GM23338 (cell line): ENCODE results near the gene MRPL1. TPM values are rescaled to one million over a fixed set of nuclear protein-coding genes. Genes with fewer than 3 reads are reported as not detected.

Experiments
- ATAC-seq: fragments of 200-7000 bp; cut with Tn5 transposase; 3 replicates; pipeline ENCODE4 v1.9.1; 2020
- DNase-seq: peaks from one replicate; pipeline ENCODE4 v3.0.0-alpha.2; 2015; ENCODE audit warnings: low spot score
- H2AFZ ChIP-seq: fragments of 200-600 bp; sonication (generic); 2 replicates; pipeline ENCODE4 v1.8.0; 2016; ENCODE audit warnings: antibody characterized with exemption, mild to moderate bottlenecking, moderate library complexity
- H3F3A ChIP-seq: fragments of 200-600 bp; sonication (generic); replicated peaks from 2 replicates; pipeline ENCODE4 v1.8.0; 2017; ENCODE audit warnings: antibody characterized with exemption, mixed run types, low read depth
- H3K27ac ChIP-seq: fragments of 200-600 bp; sonication (generic); 2 replicates; pipeline ENCODE4 v1.6.1; 2016; ENCODE audit warnings: low read depth
- H3K27me3 ChIP-seq: fragments of 200-600 bp; sonication (generic); 2 replicates; pipeline ENCODE4 v1.8.0; 2016; ENCODE audit warnings: mild to moderate bottlenecking, mixed run types, moderate library complexity; ENCODE audit not compliant: insufficient read depth
- H3K36me3 ChIP-seq: fragments of 200-600 bp; sonication (generic); 2 replicates; pipeline ENCODE4 v1.8.0; 2016; ENCODE audit warnings: mild to moderate bottlenecking; ENCODE audit not compliant: insufficient read depth
- H3K4me1 ChIP-seq: fragments of 200-600 bp; sonication (generic); 2 replicates; pipeline ENCODE4 v1.8.0; 2016; ENCODE audit warnings: mild to moderate bottlenecking, moderate library complexity; ENCODE audit not compliant: insufficient read depth
- H3K4me2 ChIP-seq: fragments of 200-600 bp; sonication (generic); 2 replicates; pipeline ENCODE4 v1.7.1; 2017; ENCODE audit warnings: mixed run types
- H3K4me3 ChIP-seq: fragments of 200-600 bp; sonication (generic); 2 replicates; pipeline ENCODE4 v1.6.1; 2016; ENCODE audit warnings: mixed run types
- H3K79me2 ChIP-seq: fragments of 200-600 bp; sonication (generic); replicated peaks from 2 replicates; pipeline ENCODE4 v1.8.0; 2017; ENCODE audit warnings: mild to moderate bottlenecking; ENCODE audit not compliant: insufficient read depth
- H3K9me2 ChIP-seq: fragments of 200-600 bp; sonication (generic); 2 replicates; pipeline ENCODE4 v1.8.0; 2017; ENCODE audit not compliant: insufficient read depth
- H4K20me1 ChIP-seq: fragments of 200-600 bp; sonication (generic); replicated peaks from 2 replicates; pipeline ENCODE4 v1.8.0; 2017; ENCODE audit warnings: mild to moderate bottlenecking; ENCODE audit not compliant: insufficient read depth
- H3K27ac Mint-ChIP-seq: 2 replicates; pipeline ENCODE4 v1.8.0; 2020; ENCODE audit warnings: inconsistent platforms, mild to moderate bottlenecking, moderate library complexity, mixed read lengths
- H3K27me3 Mint-ChIP-seq: 3 replicates; pipeline ENCODE4 v1.8.0; 2022; ENCODE audit warnings: low read depth, mild to moderate bottlenecking, moderate library complexity, mixed read lengths, inconsistent platforms; ENCODE audit not compliant: insufficient read depth, poor library complexity
- H3K36me3 Mint-ChIP-seq: 3 replicates; pipeline ENCODE4 v1.8.0; 2021; ENCODE audit warnings: low read depth, mild to moderate bottlenecking, inconsistent platforms, moderate library complexity, mixed read lengths
- H3K4me1 Mint-ChIP-seq: 3 replicates; pipeline ENCODE4 v1.8.0; 2020; ENCODE audit warnings: mild to moderate bottlenecking, inconsistent platforms, mixed read lengths
- H3K4me3 Mint-ChIP-seq: 3 replicates; pipeline ENCODE4 v1.8.0; 2021; ENCODE audit warnings: moderate library complexity, mild to moderate bottlenecking, inconsistent platforms, mixed read lengths
- H3K9me3 Mint-ChIP-seq: 3 replicates; pipeline ENCODE4 v1.8.0; 2020; ENCODE audit warnings: moderate library complexity, mild to moderate bottlenecking, inconsistent platforms, mixed read lengths
- CTCF ChIP-seq, 2 experiments: fragments of 200-600 bp in 1 of 2; sonication (generic) in 1 of 2; conservative IDR thresholded peaks; 2 replicates each; pipeline versions ENCODE4 v1.5.1 to v1.6.1; 2016 to 2017; ENCODE audit warnings: antibody characterized with exemption in 2 of 2, low read depth in 2 of 2, mild to moderate bottlenecking in 2 of 2, moderate library complexity in 1 of 2
- POLR2AphosphoS5 ChIP-seq: IDR thresholded peaks from 2 replicates; pipeline ENCODE4 v1.6.1; 2016; ENCODE audit warnings: antibody characterized with exemption, low read depth
- STAT1 ChIP-seq: IDR thresholded peaks from one replicate; pipeline ENCODE4 v1.6.1; 2016; ENCODE audit warnings: antibody characterized with exemption; ENCODE audit not compliant: unreplicated experiment
- ZNF114 ChIP-seq: fragments of 250-450 bp; sonication (Bioruptor Pico); IDR thresholded peaks from 2 replicates; pipeline ENCODE4 v1.5.0; 2020; ENCODE audit warnings: mild to moderate bottlenecking, moderate library complexity
- ZNF462 ChIP-seq: fragments of 250-450 bp; sonication (Bioruptor Pico); IDR thresholded peaks from 2 replicates; pipeline ENCODE4 v1.5.0; 2020; ENCODE audit warnings: mild to moderate bottlenecking, moderate library complexity
- polyA plus RNA-seq: library from polyadenylated mRNA; unstranded; fragments of >200 nt; fragmentation: Nextera tagmentation; extraction: Ambion mirVana; gene quantifications from 2 replicates; pipeline ENCODE4 v1.2.1, GENCODE V29; 2016
- total RNA-seq: library from RNA; depleted of rRNA; stranded (reverse); fragments of >200 nt; shearing (Covaris generic); gene quantifications from 2 replicates; pipeline ENCODE4 v1.2.3, GENCODE V29; 2014

MRPL1 gene
- total and polyA plus RNA-seq, 2 experiments from 2014 or later, result 29.2 to 46.5 TPM

GRCh38 chr4:77899607-77900006 is 37.0 kb downstream of the MRPL1 start:
- Histone ChIP-seq H4K20me1 (no peaks in the 10 kb centered on the region), H3K27me3 (no peaks in the 10 kb centered on the region), H3K9me2 (no peaks in the 10 kb centered on the region), H3K27ac (no peak overlapping the region), H3K4me3 (no peak overlapping the region), H3F3A (no peaks in the 10 kb centered on the region), H3K4me2 (no peak overlapping the region), H2AFZ (no peak overlapping the region), H3K79me2 (no peaks in the 10 kb centered on the region), H3K4me1 (no peaks in the 10 kb centered on the region), H3K36me3 (no peaks in the 10 kb centered on the region; the same call in 1 of the 2 replicates)
- H3K27ac Mint-ChIP-seq, result no peak overlapping the region
- no peaks in the 10 kb centered on the region for H3K4me1 Mint-ChIP-seq
- DNase-seq, result no peak
- ATAC-seq, result no peak
- TF ChIP-seq ZNF462 (no peak), STAT1 (no peak), ZNF114 (CRISPR knock-in tag) (no peak), POLR2AphosphoS5 (no peak), CTCF (conservative IDR thresholded peaks at IDR 0.05; ENCODE audit: low read depth in 2 of 2) (no peak)
- H3K36me3 Mint-ChIP-seq, result peaks cover 16% of the 10 kb centered on the region
- no peaks in the 10 kb centered on the region for H3K27me3 Mint-ChIP-seq
- H3K9me3 Mint-ChIP-seq, result no peaks in the 10 kb centered on the region
- H3K4me3 Mint-ChIP-seq, result no peak overlapping the region
